ENCODE results near the gene ADARB2. TPM values are rescaled to one million over a fixed set of nuclear protein-coding genes. Genes with fewer than 3 reads are reported as not detected.

Gene ADARB2
- polyA plus RNA-seq, 3 donors: not detected

GRCh38 chr10:1400101-1401070, 336.9 kb downstream of the ADARB2 start:
- H3K36me3 ChIP-seq (replicated peaks in 1 of 2; ENCODE audit: control insufficient read depth in 1 of 2, insufficient read depth in 2 of 2, low read length in 2 of 2): no peaks in the 10 kb centered on the region
- no peak for DNase-seq
- Mint-ChIP-seq H3K27me3 (ENCODE audit: low read depth in 3 of 3) (peaks cover 1 to 4% (median 1%) of the 10 kb centered on the region in 3 donors), H3K27ac (no peak overlapping the region), H3K4me3 (no peak overlapping the region), H3K36me3 (no peaks in the 10 kb centered on the region), H3K4me1 (no peaks in the 10 kb centered on the region), H3K9me3 (peaks cover 0 to 3% (median 0%) of the 10 kb centered on the region in 7 donors)
- no peak overlapping the region for H3K9ac ChIP-seq (ENCODE audit: insufficient read depth, low read length, poor library complexity, severe bottlenecking)
- no peak overlapping the region for H2AFZ ChIP-seq (ENCODE audit: insufficient read depth, low read depth, low read length, poor library complexity, severe bottlenecking)
- no peak for TF ChIP-seq CTCF (IDR thresholded peaks at IDR 0.05)
- H3K9me3 ChIP-seq (replicated peaks in 1 of 2; ENCODE audit: control insufficient read depth in 1 of 2, insufficient read depth in 1 of 2, low read length in 2 of 2): no peaks in the 10 kb centered on the region
- 87% methylated on average over 28 of the region's 30 CpGs for WGBS (ENCODE audit: insufficient coverage)
- H3K4me3 ChIP-seq (replicated peaks in 1 of 3; ENCODE audit: low read depth in 2 of 3, low read length in 3 of 3): no peak overlapping the region
- H3K27me3 ChIP-seq (ENCODE audit: control insufficient read depth in 2 of 2, insufficient read depth in 2 of 2, low read length in 2 of 2): no peaks in the 10 kb centered on the region
- H3K27ac ChIP-seq (ENCODE audit: low read depth in 1 of 2, low read length in 2 of 2): no peak overlapping the region
- no peaks in the 10 kb centered on the region for H3K79me2 ChIP-seq (ENCODE audit: insufficient read depth, low read length)
- intact Hi-C loops (cut with micrococcal nuclease): no loop called here
- H3K4me2 ChIP-seq (replicated peaks; ENCODE audit: extremely low read depth, low read length, poor library complexity, severe bottlenecking): no peak overlapping the region
- H4K20me1 ChIP-seq (ENCODE audit: insufficient read depth, low read length): no peaks in the 10 kb centered on the region
- H3K4me1 ChIP-seq (ENCODE audit: control insufficient read depth in 1 of 2, insufficient read depth in 2 of 2, low read length in 2 of 2): no peaks in the 10 kb centered on the region

- no peak overlapping the region for H3K27ac Mint-ChIP-seq
Measured at GRCh38 chr10:1399431-1400100, 337.8 kb downstream of the ADARB2 start.

More at GRCh38 chr10:1399431-1400100, 337.8 kb downstream of the ADARB2 start:
- peaks cover 0 to 3% (median 0%) of the 10 kb centered on the region in 7 donors for H3K9me3 Mint-ChIP-seq
- Histone ChIP-seq H3K4me2 (replicated peaks; ENCODE audit: extremely low read depth, low read length, poor library complexity, severe bottlenecking) (no peak overlapping the region), H3K27ac (ENCODE audit: low read depth in 1 of 2, low read length in 2 of 2) (no peak overlapping the region), H3K79me2 (ENCODE audit: insufficient read depth, low read length) (no peaks in the 10 kb centered on the region), H4K20me1 (ENCODE audit: insufficient read depth, low read length) (no peaks in the 10 kb centered on the region), H2AFZ (ENCODE audit: insufficient read depth, low read depth, low read length, poor library complexity, severe bottlenecking) (no peak overlapping the region), H3K27me3 (ENCODE audit: control insufficient read depth in 2 of 2, insufficient read depth in 2 of 2, low read length in 2 of 2) (no peaks in the 10 kb centered on the region), H3K9me3 (replicated peaks in 1 of 2; ENCODE audit: control insufficient read depth in 1 of 2, insufficient read depth in 1 of 2, low read length in 2 of 2) (no peaks in the 10 kb centered on the region), H3K4me3 (replicated peaks in 1 of 3; ENCODE audit: low read depth in 2 of 3, low read length in 3 of 3) (no peak overlapping the region), H3K9ac (ENCODE audit: insufficient read depth, low read length, poor library complexity, severe bottlenecking) (no peak overlapping the region), H3K4me1 (ENCODE audit: control insufficient read depth in 1 of 2, insufficient read depth in 2 of 2, low read length in 2 of 2) (no peaks in the 10 kb centered on the region), H3K36me3 (replicated peaks in 1 of 2; ENCODE audit: control insufficient read depth in 1 of 2, insufficient read depth in 2 of 2, low read length in 2 of 2) (no peaks in the 10 kb centered on the region)
- WGBS (ENCODE audit: insufficient coverage): 77% methylated on average over 8 of the region's 11 CpGs
- TF ChIP-seq CTCF (IDR thresholded peaks at IDR 0.05): no peak
- no peak for DNase-seq
- peaks cover 1 to 4% (median 1%) of the 10 kb centered on the region in 3 donors for H3K27me3 Mint-ChIP-seq (ENCODE audit: low read depth in 3 of 3)
- intact Hi-C loops (cut with micrococcal nuclease): no loop called here
- no peak overlapping the region for H3K4me3 Mint-ChIP-seq
- no peaks in the 10 kb centered on the region for H3K4me1 Mint-ChIP-seq
- no peaks in the 10 kb centered on the region for H3K36me3 Mint-ChIP-seq
